ENCODE results near the gene C5. TPM values are rescaled to one million over a fixed set of nuclear protein-coding genes. Genes with fewer than 3 reads are reported as not detected.

Gene C5
- total RNA-seq, 5 donors from 2014 or later (not counting 1 experiment from before 2014, with no cell fraction given): 0.90 to 2.4 (median 1.7) TPM

DNA sequence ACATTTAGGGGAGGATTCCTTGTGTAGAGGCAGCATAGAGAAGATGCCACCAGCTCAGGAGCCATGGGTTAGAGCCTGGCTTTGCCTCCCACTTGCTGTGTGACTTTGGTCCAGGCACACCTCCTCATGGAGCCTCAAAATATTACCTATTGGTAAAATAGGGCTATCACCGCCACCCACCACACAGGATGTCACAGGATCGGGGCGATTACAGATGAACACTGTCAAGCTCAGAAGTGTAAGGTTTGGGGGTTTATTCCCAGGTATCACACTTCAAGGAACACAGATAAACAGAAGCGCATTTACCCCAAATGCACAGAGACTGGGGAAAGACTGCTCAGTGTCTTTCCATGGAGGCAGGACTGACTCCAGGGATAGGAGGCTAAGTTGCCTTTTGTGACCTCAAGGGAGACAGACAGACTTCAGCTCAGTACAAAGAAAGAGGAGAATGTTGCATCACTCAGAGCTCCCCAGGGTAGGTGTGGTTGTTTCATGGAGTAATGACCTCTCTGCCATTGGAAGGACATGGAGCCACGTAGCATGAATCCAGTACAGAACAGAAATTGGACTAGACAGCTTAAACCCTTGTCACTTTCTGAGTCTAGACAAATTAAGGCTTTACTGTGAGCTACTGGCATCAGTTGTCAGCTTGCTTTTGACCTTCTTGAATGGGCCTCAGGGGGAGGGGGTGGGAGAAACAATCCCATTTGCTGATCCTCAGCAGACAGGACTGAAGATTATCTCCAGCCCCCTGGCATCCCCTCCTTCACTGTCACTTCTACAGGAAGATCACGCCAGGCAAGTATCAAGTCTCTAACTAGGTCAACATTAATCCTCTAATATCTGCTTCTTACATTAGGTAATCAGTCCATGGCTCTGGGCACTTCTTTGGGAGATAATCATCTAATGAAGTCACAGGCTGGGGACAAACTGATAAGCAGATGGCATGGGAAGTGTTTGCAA is 130.0 kb downstream of the C5 start:
- DNase-seq (peak in 10 of 35 experiments; percentile 28 to 57 (median 34)), ATAC-seq (replicated peaks in 1 of 4) (peak; percentile 24 to 35 (median 30))
- Mint-ChIP-seq H3K36me3 (peaks cover 81% of the 10 kb centered on the region), H3K27ac (peak overlapping the region; percentile 98 to 99), H3K4me1 (peaks cover 88 to 95% (median 94%) of the 10 kb centered on the region in 3 donors), H3K9me3 (peaks cover 0 to 4% (median 0%) of the 10 kb centered on the region in 3 donors), H3K4me3 (peak overlapping the region; percentile 94 to 96 (median 95)), H3K27me3 (no peaks in the 10 kb centered on the region)
- POLR2A ChIA-PET: interaction anchor here (0.5 to 1.9 kb wide), 12 partner anchors 10 to 195 kb away, joined by 3 to 13 read pairs (median 4); no protein-coding TSS in a partner anchor
- peaks cover 20 to 95% of the 10 kb centered on the region in 2 experiments for H3K4me1 ChIP-seq (ENCODE audit: control insufficient read depth in 1 of 2, extremely low read depth in 1 of 2, insufficient read depth in 2 of 2, low read length in 2 of 2)
- CTCF ChIA-PET: interaction anchor here in 1 of 2 donors (0.6 to 1.6 kb wide), 9 partner anchors 9 to 249 kb away, joined by 3 to 6 read pairs (median 4); no protein-coding TSS in a partner anchor
- no peaks in the 10 kb centered on the region for H3K9me3 ChIP-seq
- peak overlapping the region; percentile 99 for H3K27ac ChIP-seq (ENCODE audit: low read length)
- H3K36me3 ChIP-seq (ENCODE audit: control insufficient read depth in 2 of 2, extremely low read depth in 1 of 2, insufficient read depth in 1 of 2, low read length in 1 of 2): peaks cover 11 to 76% of the 10 kb centered on the region in 2 donors
- no peaks in the 10 kb centered on the region for H3K27me3 ChIP-seq (replicated peaks in 1 of 2; ENCODE audit: control insufficient read depth in 2 of 2, extremely low read depth in 1 of 2, insufficient read depth in 2 of 2, low read length in 1 of 2)
- 20% methylated on average over 1 of the region's 6 CpGs for WGBS (ENCODE audit: insufficient coverage)
- peak overlapping the region in 1 of 2 donors; percentile 37 for H3K4me3 ChIP-seq (ENCODE audit: control insufficient read depth in 1 of 2, extremely low read depth in 1 of 2, low read length in 1 of 2)

- Mint-ChIP-seq H3K4me3 (peak overlapping the region; percentile 94 to 96 (median 95)), H3K36me3 (peaks cover 81% of the 10 kb centered on the region)
- peaks cover 11 to 86% of the 10 kb centered on the region in 2 donors for H3K36me3 ChIP-seq (ENCODE audit: control insufficient read depth in 2 of 2, extremely low read depth in 1 of 2, insufficient read depth in 1 of 2, low read length in 1 of 2)
Observed at GRCh38 chr9:120918931-120919842, 130.9 kb downstream of the C5 start.

GRCh38 chr9:120917929-120918762 is 131.9 kb downstream of the C5 start:
- peak overlapping the region; percentile 99 for H3K27ac ChIP-seq (ENCODE audit: low read length)
- peak overlapping the region; percentile 98 to 99 for H3K27ac Mint-ChIP-seq
- no peak for ATAC-seq (replicated peaks in 1 of 4)
- H3K9me3 ChIP-seq: no peaks in the 10 kb centered on the region
- CTCF ChIA-PET: interaction anchor here in 1 of 2 donors (0.7 to 2.5 kb wide), 2 partner anchors 7 to 16 kb away, joined by 4 to 13 read pairs; partner anchors contain the start of gene TRAF1
- peaks cover 25 to 95% of the 10 kb centered on the region in 2 experiments for H3K4me1 ChIP-seq (ENCODE audit: control insufficient read depth in 1 of 2, extremely low read depth in 1 of 2, insufficient read depth in 2 of 2, low read length in 2 of 2)
- POLR2A ChIA-PET: interaction anchor here (0.6 to 1.9 kb wide), 4 partner anchors 11 to 34 kb away, joined by 3 to 13 read pairs (median 8); no protein-coding TSS in a partner anchor
- no peak overlapping the region for H3K4me3 ChIP-seq (ENCODE audit: control insufficient read depth in 1 of 2, extremely low read depth in 1 of 2, low read length in 1 of 2)
- H3K9me3 Mint-ChIP-seq: peaks cover 0 to 4% (median 0%) of the 10 kb centered on the region in 3 donors
- H3K36me3 ChIP-seq (ENCODE audit: control insufficient read depth in 2 of 2, extremely low read depth in 1 of 2, insufficient read depth in 1 of 2, low read length in 1 of 2): peaks cover 11 to 87% of the 10 kb centered on the region in 2 donors
- no peaks in the 10 kb centered on the region for H3K27me3 ChIP-seq (replicated peaks in 1 of 2; ENCODE audit: control insufficient read depth in 2 of 2, extremely low read depth in 1 of 2, insufficient read depth in 2 of 2, low read length in 1 of 2)
- peaks cover 79% of the 10 kb centered on the region for H3K36me3 Mint-ChIP-seq
- DNase-seq: no peak
- H3K4me3 Mint-ChIP-seq: peak overlapping the region; percentile 69 to 96 (median 94)
- H3K4me1 Mint-ChIP-seq: peaks cover 85 to 91% (median 90%) of the 10 kb centered on the region in 3 donors
- WGBS (ENCODE audit: insufficient coverage): 88% methylated on average over 4 of the region's 4 CpGs
- no peaks in the 10 kb centered on the region for H3K27me3 Mint-ChIP-seq

More at GRCh38 chr9:120918931-120919842, 130.9 kb downstream of the C5 start:
- H3K4me1 Mint-ChIP-seq: peaks cover 88 to 94% (median 93%) of the 10 kb centered on the region in 3 donors
- CTCF ChIA-PET: interaction anchor here in 1 of 2 donors (0.7 to 1.6 kb wide), 6 partner anchors 8 to 50 kb away, joined by 3 to 6 read pairs (median 4); no protein-coding TSS in a partner anchor
- H3K9me3 ChIP-seq: no peaks in the 10 kb centered on the region
- 61% methylated on average over 9 of the region's 20 CpGs for WGBS (ENCODE audit: insufficient coverage)
- no peaks in the 10 kb centered on the region for H3K27me3 ChIP-seq (replicated peaks in 1 of 2; ENCODE audit: control insufficient read depth in 2 of 2, extremely low read depth in 1 of 2, insufficient read depth in 2 of 2, low read length in 1 of 2)
- H3K9me3 Mint-ChIP-seq: peaks cover 0 to 4% (median 0%) of the 10 kb centered on the region in 3 donors
- POLR2A ChIA-PET: interaction anchor here (0.5 to 1.9 kb wide), 9 partner anchors 11 to 196 kb away, joined by 3 to 13 read pairs (median 5); no protein-coding TSS in a partner anchor
- H3K27me3 Mint-ChIP-seq: no peaks in the 10 kb centered on the region
- peak overlapping the region; percentile 98 to 99 for H3K27ac Mint-ChIP-seq
- H3K4me1 ChIP-seq (ENCODE audit: control insufficient read depth in 1 of 2, extremely low read depth in 1 of 2, insufficient read depth in 2 of 2, low read length in 2 of 2): peaks cover 25 to 95% of the 10 kb centered on the region in 2 experiments
- H3K27ac ChIP-seq (ENCODE audit: low read length): peak overlapping the region; percentile 99
- DNase-seq (no peak), ATAC-seq (replicated peaks in 1 of 4) (no peak)
- peak overlapping the region in 1 of 2 donors; percentile 37 for H3K4me3 ChIP-seq (ENCODE audit: control insufficient read depth in 1 of 2, extremely low read depth in 1 of 2, low read length in 1 of 2)

DNA sequence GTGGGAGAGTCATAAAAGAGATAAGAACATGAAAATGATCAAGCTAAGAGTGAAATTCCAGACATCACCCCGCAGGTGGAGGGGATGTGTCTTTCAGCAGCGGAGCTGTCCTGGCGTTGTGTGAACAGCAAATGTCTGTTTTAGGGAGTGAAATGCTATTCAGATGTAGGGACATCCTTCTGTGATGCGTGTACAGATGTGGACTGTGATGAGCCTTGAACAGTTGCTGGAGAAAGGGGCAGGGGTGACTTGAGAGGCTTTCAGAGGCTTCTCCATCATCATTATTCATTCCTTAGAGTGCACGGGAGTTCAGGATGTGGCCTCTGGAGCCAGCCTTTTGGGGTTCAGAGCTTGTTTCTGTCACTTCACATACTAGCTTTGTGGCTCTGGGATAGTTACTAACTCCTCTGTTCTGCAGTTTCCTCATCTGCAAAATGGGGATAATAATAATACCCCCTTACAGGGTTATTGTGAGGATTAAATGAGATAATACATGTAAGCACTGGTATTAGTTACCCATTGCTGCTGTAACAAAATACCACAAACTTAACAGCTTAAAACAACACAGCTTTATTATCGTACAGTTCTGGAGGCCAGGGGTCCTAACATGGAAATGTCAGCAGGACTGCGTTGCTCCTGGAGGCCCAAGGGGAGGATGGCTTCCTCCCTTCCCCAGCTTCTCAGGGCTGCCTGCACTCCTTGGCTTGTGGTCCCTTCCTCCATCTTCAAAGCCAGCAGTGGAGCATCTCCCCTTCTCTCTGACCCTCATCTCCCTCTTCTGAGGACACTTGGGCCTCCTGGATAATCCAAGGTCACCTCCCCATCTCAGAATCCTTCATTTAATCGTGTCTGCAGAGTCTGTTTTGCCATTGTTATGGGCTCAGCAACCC is 132.8 kb downstream of the C5 start:
- ATAC-seq (replicated peaks in 1 of 4) (no peak), DNase-seq (no peak)
- no peak overlapping the region for H3K4me3 ChIP-seq (ENCODE audit: control insufficient read depth in 1 of 2, extremely low read depth in 1 of 2, low read length in 1 of 2)
- peaks cover 80% of the 10 kb centered on the region for H3K36me3 Mint-ChIP-seq
- ChIA-PET POLR2A (interaction anchor here (0.6 to 1.6 kb wide), 10 partner anchors 8 to 33 kb away, joined by 3 to 11 read pairs (median 4); no protein-coding TSS in a partner anchor), CTCF (interaction anchor here (0.7 to 2.6 kb wide), 10 partner anchors 8 to 48 kb away, joined by 3 to 13 read pairs (median 4); partner anchors contain the start of gene TRAF1 (in 1 of the 2))
- H3K27me3 ChIP-seq (replicated peaks in 1 of 2; ENCODE audit: control insufficient read depth in 2 of 2, extremely low read depth in 1 of 2, insufficient read depth in 2 of 2, low read length in 1 of 2): no peaks in the 10 kb centered on the region
- peaks cover 0 to 4% (median 0%) of the 10 kb centered on the region in 3 donors for H3K9me3 Mint-ChIP-seq
- H3K4me1 ChIP-seq (ENCODE audit: control insufficient read depth in 1 of 2, extremely low read depth in 1 of 2, insufficient read depth in 2 of 2, low read length in 2 of 2): peaks cover 25 to 89% of the 10 kb centered on the region in 2 experiments
- H3K4me1 Mint-ChIP-seq: peaks cover 85 to 90% (median 90%) of the 10 kb centered on the region in 3 donors
- 95% methylated on average over 5 of the region's 8 CpGs for WGBS (ENCODE audit: insufficient coverage)
- peak overlapping the region; percentile 52 for H3K27ac ChIP-seq (ENCODE audit: low read length)
- peak overlapping the region; percentile 88 to 93 for H3K27ac Mint-ChIP-seq
- peak overlapping the region; percentile 29 to 72 (median 54) for H3K4me3 Mint-ChIP-seq
- no peaks in the 10 kb centered on the region for H3K27me3 Mint-ChIP-seq
- H3K9me3 ChIP-seq: no peaks in the 10 kb centered on the region
- peaks cover 11 to 87% of the 10 kb centered on the region in 2 donors for H3K36me3 ChIP-seq (ENCODE audit: control insufficient read depth in 2 of 2, extremely low read depth in 1 of 2, insufficient read depth in 1 of 2, low read length in 1 of 2)
